ENCODE data around the gene MGRN1.

DNA sequence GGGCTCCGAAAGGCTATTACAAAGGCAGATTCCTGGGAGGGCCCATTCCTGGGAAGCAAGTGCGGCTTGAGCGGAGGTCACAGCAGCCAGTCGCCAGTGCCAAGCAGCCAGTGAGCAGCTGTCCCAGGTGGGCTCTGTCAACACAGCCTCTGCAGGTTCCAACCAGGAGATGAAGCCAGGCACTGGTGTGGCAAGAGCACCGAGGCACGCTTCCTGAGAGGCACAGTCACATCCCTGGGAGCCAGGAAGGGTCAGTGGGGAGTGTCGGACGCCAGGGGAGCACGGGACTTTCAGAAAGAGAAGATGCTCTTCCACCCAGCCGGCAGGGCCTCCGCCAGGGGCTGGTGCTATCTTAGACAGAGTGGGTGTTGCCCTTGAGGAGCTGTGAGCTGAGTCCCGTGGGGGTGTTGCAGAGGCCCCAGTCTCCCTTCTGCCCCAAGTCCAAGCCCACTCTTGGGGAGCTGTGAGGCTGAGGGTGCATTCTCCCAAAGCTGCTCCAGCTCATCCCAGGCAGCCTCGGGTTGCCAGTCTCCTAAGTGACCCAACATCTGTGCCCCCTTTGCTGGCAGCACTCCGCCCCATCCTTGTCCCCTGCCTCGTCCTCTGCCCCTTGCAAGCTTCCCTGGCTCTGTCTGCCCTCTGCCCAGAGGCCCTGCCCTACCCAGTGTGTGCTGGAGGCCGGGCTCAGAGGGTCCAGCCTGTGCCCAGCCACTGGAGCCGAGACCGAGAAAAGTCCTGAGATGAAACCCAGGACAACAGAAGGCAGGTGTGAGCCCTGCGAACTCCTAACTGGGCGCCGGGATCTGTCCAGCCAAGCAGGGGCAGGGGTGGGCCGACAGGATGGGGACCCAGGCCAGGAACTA lies 16.6 kb upstream of the MGRN1 start:
- TF ChIP-seq, protein P1, sequence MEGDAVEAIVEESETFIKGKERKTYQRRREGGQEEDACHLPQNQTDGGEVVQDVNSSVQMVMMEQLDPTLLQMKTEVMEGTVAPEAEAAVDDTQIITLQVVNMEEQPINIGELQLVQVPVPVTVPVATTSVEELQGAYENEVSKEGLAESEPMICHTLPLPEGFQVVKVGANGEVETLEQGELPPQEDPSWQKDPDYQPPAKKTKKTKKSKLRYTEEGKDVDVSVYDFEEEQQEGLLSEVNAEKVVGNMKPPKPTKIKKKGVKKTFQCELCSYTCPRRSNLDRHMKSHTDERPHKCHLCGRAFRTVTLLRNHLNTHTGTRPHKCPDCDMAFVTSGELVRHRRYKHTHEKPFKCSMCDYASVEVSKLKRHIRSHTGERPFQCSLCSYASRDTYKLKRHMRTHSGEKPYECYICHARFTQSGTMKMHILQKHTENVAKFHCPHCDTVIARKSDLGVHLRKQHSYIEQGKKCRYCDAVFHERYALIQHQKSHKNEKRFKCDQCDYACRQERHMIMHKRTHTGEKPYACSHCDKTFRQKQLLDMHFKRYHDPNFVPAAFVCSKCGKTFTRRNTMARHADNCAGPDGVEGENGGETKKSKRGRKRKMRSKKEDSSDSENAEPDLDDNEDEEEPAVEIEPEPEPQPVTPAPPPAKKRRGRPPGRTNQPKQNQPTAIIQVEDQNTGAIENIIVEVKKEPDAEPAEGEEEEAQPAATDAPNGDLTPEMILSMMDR (IDR thresholded peaks at IDR 0.05), result no peak
- no peak for TF ChIP-seq POLR2AphosphoS5 (IDR thresholded peaks at IDR 0.05; ENCODE audit: insufficient read depth in 1 of 2, low read depth in 1 of 2)
- TF ChIP-seq POLR2A (IDR thresholded peaks at IDR 0.05), result no peak
